MG63 (cell line): ENCODE data around the gene HSPB2. TPM values are rescaled to one million over a fixed set of nuclear protein-coding genes. Genes with fewer than 3 reads are reported as not detected.
A peak's percentile ranks its signal among the peaks of the same experiment; 100 is the strongest.
"Not testable (repeated sequence)": the region's sequence is repeated elsewhere in the genome, so short reads cannot be mapped to it uniquely, and the experiment has no call there.

ENCODE experiments used
- DNase-seq: peaks from one replicate; pipeline ENCODE4 v3.0.0-alpha.2; 2020
- H3K27me3 ChIP-seq: fragments of 250-450 bp; sonication (Bioruptor Pico); 2 replicates; pipeline ENCODE4 v1.5.1; 2020; ENCODE audit warnings: mild to moderate bottlenecking, moderate library complexity
- H3K36me3 ChIP-seq: fragments of 250-450 bp; sonication (Bioruptor Pico); 2 replicates; pipeline ENCODE4 v1.5.1; 2020; ENCODE audit warnings: mild to moderate bottlenecking, moderate library complexity
- H3K4me3 ChIP-seq: fragments of 250-450 bp; sonication (Bioruptor Pico); 2 replicates; pipeline ENCODE4 v1.5.1; 2020; ENCODE audit warnings: mild to moderate bottlenecking, moderate library complexity
- H3K9me3 ChIP-seq: fragments of 250-450 bp; sonication (Bioruptor Pico); 2 replicates; pipeline ENCODE4 v1.5.1; 2020; ENCODE audit warnings: mild to moderate bottlenecking, moderate library complexity
- total RNA-seq: library from RNA; depleted of rRNA; stranded (reverse); fragments of >200 nt; shearing (Covaris generic); gene quantifications from 2 replicates; pipeline ENCODE4 v1.2.3, GENCODE V29; 2014; ENCODE audit warnings: low replicate concordance; rRNA removed

HSPB2 gene
- 3.8 TPM in 1 of 2 replicates, not detected in the other for total RNA-seq

GRCh38 chr11:111912535-111912934 is at the start of gene HSPB2:
TSS of gene HSPB2 (plus strand) at chr11:111912734. CDS start at chr11:111912830, 96 bp downstream.
- H3K36me3 ChIP-seq = no peaks in the 10 kb centered on the region; the same call in 1 of the 2 replicates
- no peaks in the 10 kb centered on the region for H3K27me3 ChIP-seq
- H3K9me3 ChIP-seq = no peaks in the 10 kb centered on the region
- peak within 1 kb of the TSS; percentile 29 for H3K4me3 ChIP-seq
- peak; percentile 16 for DNase-seq

DNA sequence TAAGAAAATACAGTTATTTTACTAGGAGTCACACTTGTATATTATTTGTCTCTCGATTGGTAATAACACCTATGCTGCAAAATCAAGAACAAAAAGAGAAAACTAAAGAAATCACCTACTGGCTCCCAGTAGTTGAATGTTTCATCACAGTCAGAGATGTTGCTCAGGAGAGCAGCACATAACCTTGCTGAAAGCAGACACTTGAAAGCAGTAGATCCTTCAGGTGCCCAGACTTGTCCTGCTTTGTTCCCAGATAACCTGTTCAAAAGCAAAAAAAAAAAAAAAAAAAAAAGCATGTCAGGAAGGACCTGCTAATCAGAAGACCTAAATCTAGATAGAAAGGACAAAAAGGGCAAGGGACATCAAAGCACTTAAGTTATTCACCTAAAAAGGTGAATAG is 42.4 kb upstream of the HSPB2 start:
- Histone ChIP-seq H3K4me3 (peak overlapping the region; percentile 97), H3K36me3 (peaks cover 15% of the 10 kb centered on the region), H3K9me3 (no peaks in the 10 kb centered on the region), H3K27me3 (no peaks in the 10 kb centered on the region)
- DNase-seq = no peak

DNA sequence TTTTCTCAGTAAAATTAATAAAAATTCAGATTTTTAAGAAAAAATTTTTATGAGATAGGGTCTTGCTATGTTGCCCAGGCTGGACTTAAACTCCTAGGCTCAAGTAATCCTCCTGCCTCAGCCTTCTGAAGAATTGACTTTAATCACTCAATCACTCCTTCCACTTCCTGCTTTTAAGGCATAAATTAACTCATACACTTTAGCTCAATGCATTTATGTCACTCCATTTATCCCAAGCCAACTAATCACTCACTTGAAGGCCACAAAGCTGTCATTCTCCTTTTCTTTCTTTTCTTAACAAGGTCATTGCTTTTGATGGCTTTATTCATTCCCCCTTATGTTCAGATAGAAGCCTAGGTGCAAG is 42.0 kb upstream of the HSPB2 start:
- no peaks in the 10 kb centered on the region for H3K9me3 ChIP-seq
- DNase-seq = no peak
- peak overlapping the region; percentile 97 for H3K4me3 ChIP-seq
- H3K36me3 ChIP-seq = peaks cover 13% of the 10 kb centered on the region
- no peaks in the 10 kb centered on the region for H3K27me3 ChIP-seq

DNA sequence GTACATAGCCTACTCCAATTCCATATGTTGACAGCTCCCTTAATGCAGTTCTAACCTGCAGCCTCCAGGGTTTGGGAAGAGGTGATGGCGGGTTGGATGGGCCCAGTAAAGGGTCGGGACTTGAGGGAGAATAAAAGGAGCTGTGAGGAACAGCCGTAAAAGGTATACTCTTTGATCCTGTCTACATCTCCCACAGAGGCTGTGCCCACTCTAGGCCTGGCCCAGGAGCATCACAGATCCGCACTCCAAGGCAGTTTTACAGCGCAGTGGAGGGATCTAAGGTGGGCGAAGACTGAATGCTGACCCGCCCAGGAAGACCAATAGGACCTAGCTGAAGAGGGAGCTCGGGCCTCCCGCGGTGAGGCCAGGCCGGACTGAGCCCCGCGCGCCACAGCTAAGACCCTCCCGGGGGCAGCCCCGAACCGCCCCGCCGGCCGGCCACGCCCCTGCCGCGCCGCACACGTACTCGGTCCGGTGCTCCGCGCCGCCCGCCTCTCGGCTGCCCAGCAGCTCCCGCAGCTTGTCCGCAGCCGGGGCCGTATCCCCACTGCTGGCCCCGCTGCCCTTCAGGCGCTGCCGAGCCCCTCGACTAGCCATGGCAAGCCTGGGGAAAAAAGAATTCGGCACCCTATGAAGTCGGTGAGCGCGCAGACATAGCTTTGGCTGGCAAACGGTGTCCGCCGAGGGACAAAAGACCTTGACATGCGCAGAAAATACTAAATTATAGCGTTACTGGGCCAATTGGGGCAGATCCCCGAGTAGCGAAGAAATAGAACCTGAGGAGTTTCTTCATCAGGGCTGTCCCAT is 41.4 kb upstream of the HSPB2 start, which contains the start of gene ALG9:
TSS of gene ALG9 (minus strand) at position 696 of the 807 bp plus-strand sequence. CDS start at position 597, 99 bp downstream.
- Histone ChIP-seq H3K36me3 (peaks cover 13% of the 10 kb centered on the region), H3K27me3 (no peaks in the 10 kb centered on the region), H3K9me3 (no peaks in the 10 kb centered on the region), H3K4me3 (peak within 1 kb of the TSS; percentile 97)
- DNase-seq = peak; percentile 86

DNA sequence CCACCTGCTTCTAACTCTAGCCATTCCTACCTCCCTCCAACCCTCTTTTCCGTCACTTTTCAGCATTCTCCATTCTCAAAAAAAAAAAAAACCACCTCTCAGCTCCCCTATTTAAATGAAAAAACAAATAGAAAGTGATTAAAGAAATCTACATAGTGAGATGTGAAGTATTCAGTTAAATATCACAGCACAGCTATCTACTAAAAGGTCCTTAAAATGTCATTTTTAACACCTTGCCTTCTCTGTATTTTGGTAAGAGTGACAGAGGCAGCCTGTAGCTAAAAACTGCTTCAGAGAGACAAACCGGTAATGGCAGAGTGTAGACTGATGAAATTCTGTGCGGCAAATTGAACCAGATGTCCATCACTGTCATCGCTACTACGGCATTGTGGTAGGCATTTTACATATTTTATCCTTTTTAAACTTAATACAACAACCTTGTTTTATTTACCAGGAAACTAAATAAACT is 40.8 kb upstream of the HSPB2 start:
- DNase-seq = no peak
- H3K9me3 ChIP-seq = no peaks in the 10 kb centered on the region
- no peaks in the 10 kb centered on the region for H3K27me3 ChIP-seq
- peak overlapping the region; percentile 97 for H3K4me3 ChIP-seq
- H3K36me3 ChIP-seq = peaks cover 13% of the 10 kb centered on the region

DNA sequence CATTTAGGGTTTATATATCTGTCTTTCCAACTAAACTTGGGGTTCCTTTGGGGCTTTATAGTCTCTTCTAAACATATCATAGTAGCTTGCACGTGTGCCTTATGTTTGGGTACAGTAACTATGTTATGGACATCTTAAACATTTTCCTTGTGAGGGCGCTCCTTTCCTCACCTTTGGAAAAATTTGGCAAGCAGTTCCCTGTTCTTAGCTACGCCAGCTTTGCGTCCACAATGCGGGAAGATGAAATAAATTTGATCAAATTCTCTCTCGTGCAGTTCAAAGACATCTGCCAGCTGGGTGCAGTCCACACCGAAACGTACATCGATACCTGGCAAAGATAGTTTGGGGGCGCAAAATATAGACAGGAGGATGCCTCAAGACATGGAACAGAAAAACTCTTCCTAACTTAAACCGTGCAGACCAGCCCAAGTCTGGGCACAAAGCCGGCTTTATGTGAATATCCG is 34.1 kb upstream of the HSPB2 start:
- DNase-seq = no peak
- H3K27me3 ChIP-seq = no peaks in the 10 kb centered on the region

GRCh38 chr11:111878849-111879636 is 33.5 kb upstream of the HSPB2 start, which contains the start of the genes CFAP68 and FDXACB1:
TSS of gene CFAP68 (plus strand) at chr11:111879541. CDS start at chr11:111879561, 20 bp downstream.
TSS of gene FDXACB1 (minus strand) at chr11:111879165. CDS start at chr11:111879132, 33 bp downstream.
- Histone ChIP-seq H3K27me3 (no peaks in the 10 kb centered on the region), H3K4me3 (peak within 1 kb of the TSS; percentile 62), H3K9me3 (no peaks in the 10 kb centered on the region), H3K36me3 (no peaks in the 10 kb centered on the region)
- peak; percentile 95 for DNase-seq

More for the DNA sequence above, 34.1 kb upstream of the HSPB2 start:
- Histone ChIP-seq H3K36me3 (no peaks in the 10 kb centered on the region), H3K9me3 (no peaks in the 10 kb centered on the region), H3K4me3 (peak overlapping the region; percentile 62)

GRCh38 chr11:111879637-111879960 is 32.9 kb upstream of the HSPB2 start:
- no peaks in the 10 kb centered on the region for H3K9me3 ChIP-seq
- no peaks in the 10 kb centered on the region for H3K36me3 ChIP-seq
- H3K27me3 ChIP-seq = no peaks in the 10 kb centered on the region
- H3K4me3 ChIP-seq = peak overlapping the region; percentile 62
- DNase-seq = no peak

GRCh38 chr11:111882202-111882601 is 30.3 kb upstream of the HSPB2 start:
- no peak for DNase-seq
- Histone ChIP-seq H3K27me3 (no peaks in the 10 kb centered on the region), H3K9me3 (no peaks in the 10 kb centered on the region), H3K36me3 (no peaks in the 10 kb centered on the region), H3K4me3 (no peak overlapping the region)

DNA sequence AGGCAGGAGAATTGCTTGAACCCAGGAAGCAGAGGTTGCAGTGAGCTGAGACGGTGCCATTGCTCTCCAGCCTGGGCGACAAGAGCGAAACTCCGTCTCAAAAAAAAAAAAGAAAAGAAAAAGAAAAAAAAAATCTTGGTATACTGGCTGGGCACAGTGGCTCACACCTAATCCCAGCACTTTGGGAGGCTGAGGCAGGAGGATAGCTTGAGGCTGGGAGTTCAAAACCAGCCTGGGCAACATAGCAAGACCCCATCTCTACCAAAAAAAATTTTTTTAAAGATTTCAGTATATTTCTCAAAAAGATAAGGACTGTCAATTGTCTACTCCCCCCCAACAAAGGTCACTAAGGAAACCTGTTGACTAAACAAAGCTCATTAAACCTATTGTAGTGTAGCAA is 27.5 kb upstream of the HSPB2 start:
- DNase-seq, H3K4me3 ChIP-seq, H3K36me3 ChIP-seq, H3K27me3 ChIP-seq, H3K9me3 ChIP-seq: not testable (repeated sequence)

GRCh38 chr11:111886032-111886431 is 26.5 kb upstream of the HSPB2 start:
- H3K9me3 ChIP-seq = no peaks in the 10 kb centered on the region
- no peak for DNase-seq
- no peak overlapping the region for H3K4me3 ChIP-seq
- no peaks in the 10 kb centered on the region for H3K36me3 ChIP-seq
- no peaks in the 10 kb centered on the region for H3K27me3 ChIP-seq

GRCh38 chr11:111886844-111887243 is 25.7 kb upstream of the HSPB2 start:
- Histone ChIP-seq H3K27me3 (no peaks in the 10 kb centered on the region), H3K9me3 (no peaks in the 10 kb centered on the region; the same call in 1 of the 2 replicates), H3K36me3 (no peaks in the 10 kb centered on the region), H3K4me3 (no peak overlapping the region)
- DNase-seq = no peak

GRCh38 chr11:111905411-111905810 is 7.1 kb upstream of the HSPB2 start:
- Histone ChIP-seq H3K4me3 (no peak overlapping the region), H3K27me3 (no peaks in the 10 kb centered on the region), H3K36me3 (no peaks in the 10 kb centered on the region; the same call in 1 of the 2 replicates), H3K9me3 (0 out of 2 replicates have a peak, but pooled peaks cover 3% of the 10 kb centered on the region)
- DNase-seq = peak; percentile 21

GRCh38 chr11:111906680-111907079 is 5.9 kb upstream of the HSPB2 start:
- Histone ChIP-seq H3K4me3 (no peak overlapping the region), H3K36me3 (no peaks in the 10 kb centered on the region; the same call in 1 of the 2 replicates), H3K9me3 (0 out of 2 replicates have a peak, but pooled peaks cover 3% of the 10 kb centered on the region), H3K27me3 (no peaks in the 10 kb centered on the region)
- DNase-seq = no peak

DNA sequence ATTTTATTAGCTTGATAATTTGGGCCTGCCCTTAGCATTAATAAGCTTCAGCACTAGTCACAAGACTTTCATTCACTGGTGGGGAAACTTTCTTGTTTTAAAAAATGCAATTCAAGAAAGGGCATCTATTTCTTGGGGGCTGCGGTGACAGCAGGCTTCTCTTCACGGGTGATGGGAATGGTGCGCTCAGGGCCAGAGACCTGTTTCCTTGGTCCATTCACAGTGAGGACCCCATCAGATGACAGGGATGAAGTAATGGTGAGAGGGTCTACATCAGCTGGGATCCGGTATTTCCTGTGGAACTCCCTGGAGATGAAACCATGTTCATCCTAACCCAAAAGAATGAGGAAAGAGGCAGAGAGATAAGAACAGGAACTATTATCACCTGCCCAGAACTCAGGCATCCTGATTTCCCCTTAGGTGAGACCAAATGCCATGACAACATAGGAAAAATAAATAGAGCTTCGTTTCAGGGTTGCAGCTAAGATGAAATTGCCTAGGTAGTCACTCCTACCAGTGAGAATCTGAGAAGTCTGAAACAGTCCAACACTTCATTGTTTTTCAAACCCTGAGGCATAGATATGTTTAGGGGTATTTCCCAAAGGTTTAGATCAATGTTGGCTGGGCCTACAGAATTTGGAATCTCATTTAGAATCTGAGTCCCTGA is 3.8 kb upstream of the HSPB2 start:
- H3K36me3 ChIP-seq = no peaks in the 10 kb centered on the region; the same call in 1 of the 2 replicates
- H3K4me3 ChIP-seq = no peak overlapping the region
- H3K9me3 ChIP-seq = 0 out of 2 replicates have a peak, but pooled peaks cover 3% of the 10 kb centered on the region
- H3K27me3 ChIP-seq = no peaks in the 10 kb centered on the region
- DNase-seq = no peak

DNA sequence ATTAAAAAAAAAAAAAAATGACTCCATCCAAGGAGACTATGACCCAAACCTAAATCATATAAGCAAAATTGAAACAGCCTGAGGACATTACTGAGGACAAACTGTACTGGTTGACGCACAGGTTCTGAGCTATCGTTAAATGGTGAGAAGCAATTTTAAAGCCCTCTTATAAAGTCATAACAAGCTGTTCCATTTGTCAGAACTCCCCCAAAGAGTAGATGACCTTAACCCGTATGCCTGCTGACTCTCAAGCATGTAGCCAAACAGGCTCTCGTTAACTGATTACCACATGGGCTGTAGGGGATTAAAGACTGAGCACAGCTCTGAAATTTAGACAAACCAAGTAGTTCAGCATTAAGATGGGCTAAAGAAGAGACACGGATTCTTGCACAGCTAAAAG is 3.2 kb upstream of the HSPB2 start:
- H3K36me3 ChIP-seq = no peaks in the 10 kb centered on the region; the same call in 1 of the 2 replicates
- 0 out of 2 replicates have a peak, but pooled peaks cover 3% of the 10 kb centered on the region for H3K9me3 ChIP-seq
- H3K27me3 ChIP-seq = no peaks in the 10 kb centered on the region
- no peak for DNase-seq
- no peak overlapping the region for H3K4me3 ChIP-seq
